Natural killer cell (primary cell): ENCODE results near the gene IFNAR2. TPM values are rescaled to one million over a fixed set of nuclear protein-coding genes. Genes with fewer than 3 reads are reported as not detected.

Experiments
- ATAC-seq, 3 donors: fragments of 150-1000 bp in 2 of 3; fragments of 200-7000 bp in 1 of 3; cut with Tn5 transposase; 1 replicate in 1 of 3; 2 replicates in 2 of 3; pipeline ENCODE4 v1.10.0; 2021; ENCODE audit warnings: mild to moderate bottlenecking in 2 of 3, moderate library complexity in 2 of 3
- DNase-seq, 2 donors: peaks; one replicate each; pipeline versions ENCODE4 v3.0.0 to v3.0.0-alpha.2; 2013 to 2021; ENCODE audit warnings: mixed read lengths in 1 of 2
- H3K27ac ChIP-seq: one replicate; pipeline ENCODE4 v1.5.1; 2013; ENCODE audit warnings: mild to moderate bottlenecking, low read length
- H3K27me3 ChIP-seq: one replicate; pipeline ENCODE4 v1.6.1; 2013; ENCODE audit warnings: low read length; ENCODE audit not compliant: control insufficient read depth, insufficient read depth
- H3K36me3 ChIP-seq: one replicate; pipeline ENCODE4 v1.6.1; 2013; ENCODE audit warnings: low read length; ENCODE audit not compliant: control insufficient read depth, insufficient read depth
- H3K4me1 ChIP-seq: one replicate; pipeline ENCODE4 v1.6.1; 2013; ENCODE audit warnings: low read length; ENCODE audit not compliant: control insufficient read depth, insufficient read depth
- H3K4me3 ChIP-seq: one replicate; pipeline ENCODE4 v1.5.1; 2013; ENCODE audit warnings: low read length
- H3K9me3 ChIP-seq: one replicate; pipeline ENCODE4 v1.6.1; 2013; ENCODE audit warnings: low read length; ENCODE audit not compliant: control insufficient read depth, insufficient read depth
- H3K27ac Mint-ChIP-seq, 2 donors: one replicate each; pipeline ENCODE4 v1.8.0; 2022; ENCODE audit warnings: mild to moderate bottlenecking in 2 of 2, mixed read lengths in 2 of 2, moderate library complexity in 1 of 2
- H3K27me3 Mint-ChIP-seq, 2 donors: one replicate each; pipeline ENCODE4 v1.8.0; 2022; ENCODE audit warnings: low read depth in 2 of 2, mixed read lengths in 2 of 2
- H3K36me3 Mint-ChIP-seq: one replicate; pipeline ENCODE4 v1.8.0; 2022; ENCODE audit warnings: mixed read lengths
- H3K4me1 Mint-ChIP-seq, 2 donors: one replicate each; pipeline ENCODE4 v1.8.0; 2022; ENCODE audit warnings: mixed read lengths in 2 of 2
- H3K4me3 Mint-ChIP-seq: one replicate; pipeline ENCODE4 v1.8.0; 2022; ENCODE audit warnings: mild to moderate bottlenecking, moderate library complexity, mixed read lengths
- H3K9me3 Mint-ChIP-seq, 2 donors: one replicate each; pipeline ENCODE4 v1.8.0; 2022; ENCODE audit warnings: mixed read lengths in 2 of 2
- CTCF ChIP-seq: fragments of 200-600 bp; IDR thresholded peaks from one replicate; pipeline ENCODE4 v1.8.0; 2022; ENCODE audit warnings: antibody characterized with exemption
- WGBS: methylation state at CpG from one replicate; pipeline ENCODE4 v1.1.7; 2013; ENCODE audit warnings: missing lambda C conversion rate; ENCODE audit not compliant: insufficient coverage; 5-methylcytosine and 5-hydroxymethylcytosine counted together
- intact Hi-C: fragments of 100-400 bp; cut with micrococcal nuclease; formaldehyde crosslinking; loops from one replicate; pipeline ENCODE4 v1.14.2; 2022
- total RNA-seq, 4 donors: library from RNA; stranded (reverse); fragments of 120-200 nt in 1 of 4; gene quantifications; one replicate each; pipeline versions ENCODE4 v1.2.3 to v1.2.4, GENCODE V29; 2013 to 2022

The IFNAR2 gene
- total RNA-seq, 3 donors from 2014 or later (not counting 1 experiment from before 2014, with no cell fraction given) = 65.4 to 105 (median 70.9) TPM

GRCh38 chr21:33270986-33271385, 41.2 kb downstream of the IFNAR2 start:
- 94% methylated on average over 8 of the region's 8 CpGs for WGBS
- no peaks in the 10 kb centered on the region for H3K27me3 Mint-ChIP-seq
- Histone ChIP-seq H3K4me1 (peaks cover 27% of the 10 kb centered on the region), H3K27ac (no peak overlapping the region), H3K36me3 (peaks cover 25% of the 10 kb centered on the region), H3K9me3 (no peaks in the 10 kb centered on the region), H3K4me3 (no peak overlapping the region), H3K27me3 (no peaks in the 10 kb centered on the region)
- TF ChIP-seq CTCF = no peak
- no peaks in the 10 kb centered on the region for H3K9me3 Mint-ChIP-seq
- no peak overlapping the region for H3K27ac Mint-ChIP-seq
- DNase-seq (no peak), ATAC-seq (no peak)
- intact Hi-C loops = no loop called here
- H3K4me1 Mint-ChIP-seq = peaks cover 57 to 59% of the 10 kb centered on the region in 2 donors
- no peaks in the 10 kb centered on the region for H3K36me3 Mint-ChIP-seq
- H3K4me3 Mint-ChIP-seq = no peak overlapping the region

GRCh38 chr21:33273044-33273443, 43.3 kb downstream of the IFNAR2 start:
- no peak overlapping the region for H3K4me3 ChIP-seq
- H3K9me3 Mint-ChIP-seq = no peaks in the 10 kb centered on the region
- no peak for ATAC-seq
- no peaks in the 10 kb centered on the region for H3K9me3 ChIP-seq
- H3K27me3 ChIP-seq = no peaks in the 10 kb centered on the region
- H3K4me3 Mint-ChIP-seq = no peak overlapping the region
- peaks cover 35% of the 10 kb centered on the region for H3K36me3 ChIP-seq
- TF ChIP-seq CTCF = no peak
- peaks cover 11% of the 10 kb centered on the region for H3K4me1 ChIP-seq
- no peaks in the 10 kb centered on the region for H3K36me3 Mint-ChIP-seq
- H3K27ac Mint-ChIP-seq = peak overlapping the region; percentile 27 to 41
- intact Hi-C loops = no loop called here
- H3K27me3 Mint-ChIP-seq = no peaks in the 10 kb centered on the region
- WGBS = 92% methylated on average over 5 of the region's 6 CpGs
- H3K4me1 Mint-ChIP-seq = peaks cover 42 to 43% of the 10 kb centered on the region in 2 donors
- H3K27ac ChIP-seq = no peak overlapping the region
- DNase-seq = no peak

GRCh38 chr21:33278721-33279120, 49.0 kb downstream of the IFNAR2 start:
- peak overlapping the region in 1 of 2 donors; percentile 34 for H3K27ac Mint-ChIP-seq
- H3K4me3 Mint-ChIP-seq = no peak overlapping the region
- ATAC-seq (no peak), DNase-seq (no peak)
- WGBS = 100% methylated on average over 1 of the region's 2 CpGs
- Histone ChIP-seq H3K36me3 (peaks cover 64% of the 10 kb centered on the region), H3K27me3 (no peaks in the 10 kb centered on the region), H3K27ac (no peak overlapping the region), H3K4me1 (no peaks in the 10 kb centered on the region), H3K4me3 (no peak overlapping the region), H3K9me3 (no peaks in the 10 kb centered on the region)
- TF ChIP-seq CTCF = no peak
- intact Hi-C loops = no loop called here
- H3K4me1 Mint-ChIP-seq = peaks cover 2 to 6% of the 10 kb centered on the region in 2 donors
- no peaks in the 10 kb centered on the region for H3K27me3 Mint-ChIP-seq
- peaks cover 0 to 4% of the 10 kb centered on the region in 2 donors for H3K9me3 Mint-ChIP-seq
- H3K36me3 Mint-ChIP-seq = peaks cover 16% of the 10 kb centered on the region

- H3K9me3 Mint-ChIP-seq = peaks cover 0 to 4% of the 10 kb centered on the region in 2 donors
- no peak overlapping the region for H3K4me3 Mint-ChIP-seq
- no peaks in the 10 kb centered on the region for H3K27me3 Mint-ChIP-seq
- Histone ChIP-seq H3K4me1 (no peaks in the 10 kb centered on the region), H3K9me3 (no peaks in the 10 kb centered on the region), H3K27me3 (no peaks in the 10 kb centered on the region), H3K4me3 (no peak overlapping the region), H3K36me3 (peaks cover 70% of the 10 kb centered on the region), H3K27ac (no peak overlapping the region)
- WGBS = 100% methylated on average over 1 of the region's 3 CpGs
- intact Hi-C loops = no loop called here
- DNase-seq = no peak
- TF ChIP-seq CTCF = no peak
- H3K27ac Mint-ChIP-seq = no peak overlapping the region
- H3K36me3 Mint-ChIP-seq = peaks cover 16% of the 10 kb centered on the region
- peaks cover 0 to 6% of the 10 kb centered on the region in 2 donors for H3K4me1 Mint-ChIP-seq
- no peak for ATAC-seq
These were observed 49.6 kb downstream of the IFNAR2 start for GRCh38 chr21:33279330-33279820.
